WI38 (cell line): Measurements from ENCODE around the gene ASCL1.

Source experiments
- H3K4me3 ChIP-seq: 2 replicates; pipeline ENCODE4 v1.5.1; 2011; ENCODE audit warnings: low read depth, mild to moderate bottlenecking, control low read depth, low read length
- TF ChIP-seq, protein P1 (sequence below): IDR thresholded peaks from 2 replicates; pipeline ENCODE4 v1.5.1; 2012; ENCODE audit warnings: low read depth, mild to moderate bottlenecking, control low read depth, low read length

Gene ASCL1

GRCh38 chr12:102960766-102961465 is 3.4 kb downstream of the ASCL1 start:
- TF ChIP-seq, protein P1, sequence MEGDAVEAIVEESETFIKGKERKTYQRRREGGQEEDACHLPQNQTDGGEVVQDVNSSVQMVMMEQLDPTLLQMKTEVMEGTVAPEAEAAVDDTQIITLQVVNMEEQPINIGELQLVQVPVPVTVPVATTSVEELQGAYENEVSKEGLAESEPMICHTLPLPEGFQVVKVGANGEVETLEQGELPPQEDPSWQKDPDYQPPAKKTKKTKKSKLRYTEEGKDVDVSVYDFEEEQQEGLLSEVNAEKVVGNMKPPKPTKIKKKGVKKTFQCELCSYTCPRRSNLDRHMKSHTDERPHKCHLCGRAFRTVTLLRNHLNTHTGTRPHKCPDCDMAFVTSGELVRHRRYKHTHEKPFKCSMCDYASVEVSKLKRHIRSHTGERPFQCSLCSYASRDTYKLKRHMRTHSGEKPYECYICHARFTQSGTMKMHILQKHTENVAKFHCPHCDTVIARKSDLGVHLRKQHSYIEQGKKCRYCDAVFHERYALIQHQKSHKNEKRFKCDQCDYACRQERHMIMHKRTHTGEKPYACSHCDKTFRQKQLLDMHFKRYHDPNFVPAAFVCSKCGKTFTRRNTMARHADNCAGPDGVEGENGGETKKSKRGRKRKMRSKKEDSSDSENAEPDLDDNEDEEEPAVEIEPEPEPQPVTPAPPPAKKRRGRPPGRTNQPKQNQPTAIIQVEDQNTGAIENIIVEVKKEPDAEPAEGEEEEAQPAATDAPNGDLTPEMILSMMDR = no peak
- no peak overlapping the region for H3K4me3 ChIP-seq

GRCh38 chr12:102961466-102961855 is 4.0 kb downstream of the ASCL1 start:
- H3K4me3 ChIP-seq = no peak overlapping the region

DNA sequence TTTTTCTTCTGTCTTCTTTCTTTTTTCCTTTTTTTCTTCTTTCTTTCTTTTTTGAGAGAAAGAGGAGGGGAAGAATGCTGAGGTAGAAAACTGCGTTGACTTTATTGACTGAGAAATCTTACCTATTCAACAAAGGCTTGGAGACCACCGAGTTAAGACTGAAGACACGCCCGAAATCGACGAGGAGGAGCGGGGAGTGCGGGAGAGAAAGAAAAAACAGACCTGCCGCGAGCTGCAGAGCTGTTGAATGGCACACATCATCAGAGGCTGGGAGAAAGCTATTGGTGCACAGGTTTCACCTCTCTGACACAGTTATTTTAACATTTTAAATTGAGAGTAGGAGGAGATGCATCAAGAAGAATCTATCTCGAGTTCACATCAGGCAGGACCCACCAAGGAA is 5.1 kb downstream of the ASCL1 start:
- TF ChIP-seq, protein P1 = no peak
- H3K4me3 ChIP-seq = no peak overlapping the region

More at GRCh38 chr12:102961466-102961855, 4.0 kb downstream of the ASCL1 start:
- TF ChIP-seq, protein P1 = no peak

DNA sequence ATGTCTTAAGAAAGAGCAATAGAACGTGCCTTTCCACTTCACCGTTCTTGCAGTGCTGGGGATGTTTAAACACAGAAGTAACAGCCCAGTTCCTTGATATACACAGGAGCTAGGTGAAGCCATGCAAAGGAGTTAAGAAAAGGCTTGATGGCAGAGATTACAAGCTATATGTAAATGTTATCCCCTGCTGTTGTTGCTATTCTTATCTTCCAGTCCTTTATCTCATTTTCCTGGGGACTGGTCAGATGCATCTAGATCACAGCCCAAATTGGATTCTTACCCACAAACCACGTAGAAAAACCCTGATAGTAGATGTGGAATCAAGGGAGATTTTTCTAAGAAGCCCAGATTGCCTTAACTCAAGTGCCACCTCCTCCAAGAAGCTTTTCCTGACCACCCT is 5.5 kb downstream of the ASCL1 start:
- no peak overlapping the region for H3K4me3 ChIP-seq
- TF ChIP-seq, protein P1 = no peak

- TF ChIP-seq, protein P1 = no peak
- H3K4me3 ChIP-seq = no peak overlapping the region
Observed at GRCh38 chr12:102963796-102964195, 6.3 kb downstream of the ASCL1 start.

- TF ChIP-seq, protein P1 = no peak
- no peak overlapping the region for H3K4me3 ChIP-seq
Observed at GRCh38 chr12:102964872-102965271, 7.4 kb downstream of the ASCL1 start.

- TF ChIP-seq, protein P1 = no peak
- H3K4me3 ChIP-seq = no peak overlapping the region
Observed at GRCh38 chr12:102965281-102966155, 8.0 kb downstream of the ASCL1 start.
